Endothelial cell of umbilical vein (primary cell): ENCODE data around the gene CASD1.

Source experiments
- CTCF ChIP-seq, 2 donors: IDR thresholded peaks; 1 replicate in 1 of 2; 2 replicates in 1 of 2; pipeline ENCODE4 v1.5.1; 2011; ENCODE audit warnings: low read length in 2 of 2, mild to moderate bottlenecking in 2 of 2, moderate library complexity in 2 of 2, control low read depth in 1 of 2, inconsistent platforms in 1 of 2, low read depth in 1 of 2; ENCODE audit not compliant: insufficient read depth in 1 of 2; ENCODE audit errors: extremely low read depth in 1 of 2
- EZH2 ChIP-seq: IDR thresholded peaks from 2 replicates; pipeline ENCODE4 v1.6.1; 2012; ENCODE audit warnings: borderline replicate concordance, low read depth, mild to moderate bottlenecking, moderate library complexity, low read length, inconsistent platforms; ENCODE audit not compliant: severe bottlenecking
- FOS ChIP-seq: IDR thresholded peaks from 2 replicates; pipeline ENCODE4 v1.6.1; 2011; ENCODE audit warnings: mild to moderate bottlenecking, low read length, moderate library complexity, borderline replicate concordance; ENCODE audit not compliant: insufficient read depth
- JUN ChIP-seq: IDR thresholded peaks from 2 replicates; pipeline ENCODE4 v1.6.1; 2011; ENCODE audit warnings: borderline replicate concordance, low read depth; ENCODE audit not compliant: insufficient read length, insufficient read depth
- MAX ChIP-seq: IDR thresholded peaks from 2 replicates; pipeline ENCODE4 v1.6.1; 2011; ENCODE audit not compliant: insufficient read depth, insufficient read length
- POLR2A ChIP-seq: IDR thresholded peaks from 2 replicates; pipeline ENCODE4 v1.6.1; 2012; ENCODE audit warnings: low read depth, mild to moderate bottlenecking, control low read depth, low read length
- POLR2AphosphoS5 ChIP-seq: IDR thresholded peaks from 2 replicates; pipeline ENCODE4 v1.6.1; 2012; ENCODE audit warnings: low read depth, mild to moderate bottlenecking, control low read depth, low read length, moderate library complexity; ENCODE audit not compliant: insufficient read depth

- no peak for TF ChIP-seq POLR2A
- no peak for TF ChIP-seq EZH2
- TF ChIP-seq CTCF (IDR thresholded peaks at IDR 0.05; ENCODE audit: extremely low read depth in 1 of 2, insufficient read depth in 1 of 2, low read depth in 1 of 2, low read length in 2 of 2): no peak
- TF ChIP-seq JUN: no peak
- TF ChIP-seq FOS: no peak
- no peak for TF ChIP-seq POLR2AphosphoS5
- TF ChIP-seq MAX: no peak
Observed at GRCh38 chr7:94472608-94473007, 37.0 kb upstream of the CASD1 start.
